ENCODE results near the gene AUTS2. TPM values are rescaled to one million over a fixed set of nuclear protein-coding genes. Genes with fewer than 3 reads are reported as not detected.

The AUTS2 gene
- total RNA-seq, 1 experiment from 2014 or later, result 256 TPM

- Histone ChIP-seq H2BK120ac (ENCODE audit: low read depth, low read length, poor library complexity, severe bottlenecking) (no peak overlapping the region), H2BK15ac (ENCODE audit: low read depth, low read length) (no peak overlapping the region), H3K4ac (ENCODE audit: low read depth, low read length) (no peak overlapping the region), H4K5ac (ENCODE audit: insufficient read length, low read depth, low read length) (no peak overlapping the region), H3K27me3 (ENCODE audit: insufficient read depth, low read length) (no peaks in the 10 kb centered on the region), H3K79me2 (ENCODE audit: insufficient read depth, low read length) (no peaks in the 10 kb centered on the region), H4K91ac (ENCODE audit: insufficient read length, low read depth, low read length) (no peak overlapping the region), H2BK12ac (ENCODE audit: insufficient read length, low read depth, low read length) (no peak overlapping the region), H3K4me1 (ENCODE audit: insufficient read depth, low read length) (no peaks in the 10 kb centered on the region; the same call in 1 of the 2 replicates), H3K18ac (ENCODE audit: insufficient read length, low read depth, low read length) (peak overlapping the region; percentile 54), H3K23me2 (ENCODE audit: insufficient read length, low read depth, low read length, poor library complexity, severe bottlenecking) (no peaks in the 10 kb centered on the region), H2AFZ (ENCODE audit: low read length) (no peak overlapping the region), H4K20me1 (ENCODE audit: control insufficient read depth, insufficient read depth, insufficient read length) (no peaks in the 10 kb centered on the region), H2BK20ac (ENCODE audit: low read depth, low read length, poor library complexity, severe bottlenecking) (no peak overlapping the region), H3K27ac (ENCODE audit: insufficient read length, low read depth, low read length) (no peak overlapping the region), H2AK5ac (ENCODE audit: insufficient read length, low read length) (no peak overlapping the region), H3K23ac (ENCODE audit: insufficient read length, low read depth, low read length) (no peak overlapping the region), H4K8ac (replicated peaks; ENCODE audit: insufficient read length, low read depth, low read length) (no peak overlapping the region), H2BK5ac (ENCODE audit: insufficient read length, low read length) (no peak overlapping the region), H3T11ph (ENCODE audit: low read length) (no peak overlapping the region), H3K79me1 (ENCODE audit: insufficient read depth, low read depth, low read length, poor library complexity, severe bottlenecking) (no peaks in the 10 kb centered on the region), H3K9me3 (ENCODE audit: control insufficient read depth, low read depth, low read length) (no peaks in the 10 kb centered on the region), H3K14ac (ENCODE audit: insufficient read depth, low read length) (no peak overlapping the region), H3K9ac (ENCODE audit: extremely low read depth, insufficient read length, low read length) (no peak overlapping the region), H3K56ac (ENCODE audit: insufficient read length, low read depth, low read length) (no peak overlapping the region), H3K4me2 (ENCODE audit: insufficient read depth, insufficient read length, low read length) (no peak overlapping the region)
- peaks cover 11 to 15% of the 10 kb centered on the region in 2 experiments for H3K4me1 Mint-ChIP-seq
- no peaks in the 10 kb centered on the region for H3K36me3 Mint-ChIP-seq (ENCODE audit: insufficient read depth in 1 of 3, low read depth in 3 of 3)
- no peaks in the 10 kb centered on the region; the same call in 1 of the 2 replicates for H3K27me3 Mint-ChIP-seq (ENCODE audit: low read depth)
- no peak; the same call in 2 of the 3 replicates for TF ChIP-seq CTCF (conservative IDR thresholded peaks at IDR 0.05)
- no CpG with 5 or more reads among the region's 7 CpGs for WGBS (ENCODE audit: extremely low coverage, insufficient read length, low lambda C conversion rate)
- DNase-seq, result peak; percentile 47
- peak overlapping the region in 1 of 3 experiments; percentile 53; a peak in 1 of 7 replicates for H3K27ac Mint-ChIP-seq
- H3K4me3 Mint-ChIP-seq, result no peak overlapping the region
- H3K9me3 Mint-ChIP-seq, result no peaks in the 10 kb centered on the region
Observed at GRCh38 chr7:70392877-70393435, 794.7 kb downstream of the AUTS2 start.

All from H9 (cell line).